Endothelial cell of umbilical vein (primary cell): ENCODE data around the gene DNAJC3. TPM values are rescaled to one million over a fixed set of nuclear protein-coding genes. Genes with fewer than 3 reads are reported as not detected.
"Not testable (repeated sequence)": the region's sequence is repeated elsewhere in the genome, so short reads cannot be mapped to it uniquely, and the experiment has no call there.

Experiments used
- BruUV-seq: library from RNA; stranded (reverse); fragments of 400-500 nt; replicated peaks from 2 replicates; lab custom pipeline; 2021; lab: Mats Ljungman, UMichigan
- CTCF ChIA-PET: fragments of 300-600, 350-600 bp; sonication (Branson Sonifier 250); formaldehyde crosslinking; loops from one replicate; lab custom pipeline; 2021; ENCODE audit warnings: antibody characterized with exemption, inconsistent platforms; lab: Charles Lee
- POLR2A ChIA-PET: fragments of 300-600, 350-600 bp; sonication (Branson Sonifier 250); formaldehyde crosslinking; loops from one replicate; lab custom pipeline; 2021; ENCODE audit warnings: antibody characterized with exemption, inconsistent platforms; lab: Charles Lee
- DNase-seq: peaks from one replicate; pipeline ENCODE4 v3.0.0-alpha.2; 2011; ENCODE audit warnings: low read depth, low spot score
- FAIRE-seq: peaks from 2 replicates; lab custom pipeline; 2011; peaks lifted over from hg19 to GRCh38; lab: Jason Lieb, UNC
- H2AFZ ChIP-seq: 2 replicates; pipeline ENCODE4 v1.6.0; 2012; ENCODE audit warnings: low read depth, low read length, control low read depth, inconsistent platforms
- H3K27ac ChIP-seq: 2 replicates; pipeline ENCODE4 v1.5.1; 2011; ENCODE audit warnings: low read depth, mild to moderate bottlenecking, control low read depth, low read length, moderate library complexity; ENCODE audit not compliant: insufficient read depth
- H3K27me3 ChIP-seq, 2 experiments: 2 replicates each; pipeline versions ENCODE4 v1.6.0 to v1.6.1; 2011; ENCODE audit warnings: low read length in 2 of 2, mixed read lengths in 1 of 2; ENCODE audit not compliant: control insufficient read depth in 2 of 2, insufficient read depth in 2 of 2
- H3K36me3 ChIP-seq, 2 experiments: 2 replicates in 1 of 2; 3 replicates in 1 of 2; pipeline ENCODE4 v1.5.1; 2011; ENCODE audit warnings: low read length in 2 of 2, mild to moderate bottlenecking in 1 of 2, moderate library complexity in 1 of 2; ENCODE audit not compliant: control insufficient read depth in 2 of 2, insufficient read depth in 2 of 2; ENCODE audit errors: extremely low read depth in 1 of 2
- H3K4me1 ChIP-seq: 3 replicates; pipeline ENCODE4 v1.5.1; 2011; ENCODE audit warnings: mild to moderate bottlenecking, low read length; ENCODE audit not compliant: control insufficient read depth, insufficient read depth; ENCODE audit errors: extremely low read depth
- H3K4me2 ChIP-seq: 2 replicates; pipeline ENCODE4 v1.6.1; 2011; ENCODE audit warnings: low read length, control low read depth, mixed read lengths; ENCODE audit not compliant: insufficient read depth
- H3K4me3 ChIP-seq, 3 experiments: fragments of 200-600 bp in 1 of 3; sonication (generic), shearing (Covaris generic) in 1 of 3; replicated peaks in 1 of 3; 2 replicates each; pipeline ENCODE4 v1.5.1; 2011 to 2016; ENCODE audit warnings: control low read depth in 3 of 3, low read length in 3 of 3, mild to moderate bottlenecking in 2 of 3, inconsistent platforms in 1 of 3, low read depth in 1 of 3, moderate library complexity in 1 of 3; ENCODE audit not compliant: insufficient read depth in 1 of 3
- H3K79me2 ChIP-seq: 2 replicates; pipeline ENCODE4 v1.6.0; 2012; ENCODE audit warnings: low read length, inconsistent platforms; ENCODE audit not compliant: control insufficient read depth, insufficient read depth
- H3K9ac ChIP-seq: replicated peaks from 2 replicates; pipeline ENCODE3; 2011; ENCODE audit warnings: low read length, control low read depth; ENCODE audit not compliant: insufficient read depth; ENCODE audit errors: extremely low read depth
- H3K9me1 ChIP-seq: replicated peaks from 3 replicates; pipeline ENCODE4 v1.6.0; 2011; ENCODE audit warnings: mild to moderate bottlenecking, low read length; ENCODE audit not compliant: control insufficient read depth, insufficient read depth; ENCODE audit errors: extremely low read depth
- H3K9me3 ChIP-seq: replicated peaks from 2 replicates; pipeline ENCODE4 v1.5.1; 2012; ENCODE audit warnings: low read length, inconsistent platforms; ENCODE audit not compliant: control insufficient read depth, insufficient read depth
- H4K20me1 ChIP-seq: replicated peaks from 2 replicates; pipeline ENCODE3; 2011; ENCODE audit warnings: mild to moderate bottlenecking, low read length; ENCODE audit not compliant: control insufficient read depth, insufficient read depth; ENCODE audit errors: extremely low read depth
- EZH2 ChIP-seq: IDR thresholded peaks from 2 replicates; pipeline ENCODE4 v1.6.1; 2012; ENCODE audit warnings: borderline replicate concordance, low read depth, mild to moderate bottlenecking, moderate library complexity, low read length, inconsistent platforms; ENCODE audit not compliant: severe bottlenecking
- FOS ChIP-seq: IDR thresholded peaks from 2 replicates; pipeline ENCODE4 v1.6.1; 2011; ENCODE audit warnings: mild to moderate bottlenecking, low read length, moderate library complexity, borderline replicate concordance; ENCODE audit not compliant: insufficient read depth
- GATA2 ChIP-seq: IDR thresholded peaks from 2 replicates; pipeline ENCODE4 v1.7.0; 2011; ENCODE audit warnings: low read depth, mild to moderate bottlenecking, moderate library complexity, mixed read lengths, low read length; ENCODE audit not compliant: insufficient read length, insufficient read depth
- JUN ChIP-seq: IDR thresholded peaks from 2 replicates; pipeline ENCODE4 v1.6.1; 2011; ENCODE audit warnings: borderline replicate concordance, low read depth; ENCODE audit not compliant: insufficient read length, insufficient read depth
- MYC ChIP-seq: IDR thresholded peaks from one replicate; pipeline ENCODE4 v1.6.1; 2011; ENCODE audit warnings: mild to moderate bottlenecking, low read depth, low read length
- POLR2A ChIP-seq: IDR thresholded peaks from 2 replicates; pipeline ENCODE4 v1.6.1; 2012; ENCODE audit warnings: low read depth, mild to moderate bottlenecking, control low read depth, low read length
- POLR2AphosphoS5 ChIP-seq: IDR thresholded peaks from 2 replicates; pipeline ENCODE4 v1.6.1; 2012; ENCODE audit warnings: low read depth, mild to moderate bottlenecking, control low read depth, low read length, moderate library complexity; ENCODE audit not compliant: insufficient read depth
- dilution Hi-C: fragments of 300-500 bp; cut with MboI; formaldehyde crosslinking; loops from one replicate; pipeline ENCODE4 v1.15.0; 2019; ENCODE audit warnings: low sequenced_read_pairs; ENCODE audit not compliant: extremely low pct_ligation_motif_present
- intact Hi-C: fragments of 100-400 bp; cut with micrococcal nuclease; formaldehyde crosslinking; loops from one replicate; pipeline ENCODE4 v1.10.0; 2022
- polyA plus RNA-seq, 4 experiments: library from polyadenylated mRNA; depleted of rRNA in 3 of 4; stranded (reverse) in 3 of 4; unstranded in 1 of 4; fragments of >200 nt; gene quantifications; 2 replicates each; pipeline versions ENCODE4 v1.2.1 to v1.2.3, GENCODE V29; 2011 to 2012; ENCODE audit warnings: missing spikeins in 1 of 4
- total RNA-seq: library from RNA; stranded (reverse); gene quantifications from 2 replicates; pipeline ENCODE4 v1.2.3, GENCODE V29; 2021
- TF ChIP-seq, protein P1 (sequence below): IDR thresholded peaks from 2 replicates; pipeline ENCODE4 v1.6.1; 2011; ENCODE audit not compliant: insufficient read depth, insufficient read length
- TF ChIP-seq, protein P2 (sequence below), 2 donors: IDR thresholded peaks; 1 replicate in 1 of 2; 2 replicates in 1 of 2; pipeline ENCODE4 v1.5.1; 2011; ENCODE audit warnings: low read length in 2 of 2, mild to moderate bottlenecking in 2 of 2, moderate library complexity in 2 of 2, control low read depth in 1 of 2, inconsistent platforms in 1 of 2, low read depth in 1 of 2; ENCODE audit not compliant: insufficient read depth in 1 of 2; ENCODE audit errors: extremely low read depth in 1 of 2

Gene DNAJC3
- total and polyA plus RNA-seq, 2 donors (not counting 3 experiments of a cell fraction or from before 2014, with no cell fraction given), result 17.0 to 51.2 TPM

DNA sequence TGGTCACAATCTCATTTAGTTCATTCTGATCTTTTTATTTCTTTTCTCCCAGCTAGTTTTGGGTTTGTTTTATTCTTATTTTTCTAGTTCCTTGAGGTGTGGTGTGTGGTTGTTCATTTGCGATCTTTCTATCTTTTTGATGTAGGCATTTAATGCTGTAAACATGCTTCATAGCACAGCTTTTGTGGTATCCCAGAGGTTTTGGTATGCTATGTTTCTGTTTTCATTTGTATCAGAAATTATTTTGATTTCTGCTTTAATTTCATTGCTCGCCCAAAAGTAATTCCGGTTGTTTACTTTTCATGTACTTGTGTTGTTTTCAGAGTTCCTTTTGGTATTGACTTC is 12.6 kb downstream of the DNAJC3 start:
- CTCF ChIA-PET, result no interaction called here
- peak; percentile 40 for FAIRE-seq
- no peaks in the 10 kb centered on the region for H3K27me3 ChIP-seq

DNA sequence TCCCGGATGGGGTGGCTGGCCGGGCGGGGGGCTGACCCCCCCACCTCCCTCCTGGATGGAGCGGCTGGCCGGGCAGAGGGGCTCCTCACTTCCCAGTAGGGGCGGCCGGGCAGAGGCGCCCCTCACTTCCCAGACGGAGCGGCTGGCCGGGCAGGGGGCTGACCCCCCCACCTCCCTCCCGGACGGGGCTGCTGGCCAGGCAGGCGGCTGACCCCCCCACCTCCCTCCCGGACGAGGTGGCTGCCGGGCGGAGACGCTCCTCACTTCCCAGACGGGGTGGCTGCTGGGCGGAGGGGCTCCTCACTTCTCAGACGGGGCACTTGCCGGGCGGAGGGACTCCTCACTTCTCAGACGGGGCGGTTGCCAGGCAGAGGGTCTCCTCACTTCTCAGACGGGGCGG is 14.0 kb downstream of the DNAJC3 start:
- H4K20me1 ChIP-seq, CTCF ChIA-PET, FAIRE-seq, POLR2A ChIA-PET, H3K4me1 ChIP-seq, H3K9me1 ChIP-seq, H3K27me3 ChIP-seq, H2AFZ ChIP-seq, H3K9me3 ChIP-seq, DNase-seq, H3K27ac ChIP-seq, intact Hi-C loops, H3K4me3 ChIP-seq, H3K36me3 ChIP-seq, H3K4me2 ChIP-seq, BruUV-seq, H3K9ac ChIP-seq, dilution Hi-C loops: not testable (repeated sequence)
- peaks cover 44% of the 10 kb centered on the region for H3K79me2 ChIP-seq

More for the DNA sequence above, 12.6 kb downstream of the DNAJC3 start:
- Histone ChIP-seq H3K79me2 (peaks cover 53% of the 10 kb centered on the region), H3K9me3 (no peaks in the 10 kb centered on the region), H3K4me2 (no peak overlapping the region), H4K20me1 (no peaks in the 10 kb centered on the region), H3K27ac (no peak overlapping the region), H2AFZ (no peak overlapping the region), H3K9me1 (no peaks in the 10 kb centered on the region), H3K36me3 (no peaks in the 10 kb centered on the region), H3K9ac (no peak overlapping the region), H3K4me3 (no peak overlapping the region), H3K4me1 (no peaks in the 10 kb centered on the region)
- no peak for DNase-seq
- POLR2A ChIA-PET, result no interaction called here
- dilution Hi-C loops, result no loop called here
- intact Hi-C loops, result no loop called here
- BruUV-seq, result no TSS peak
- no peak for TF ChIP-seq POLR2A
- no peak for TF ChIP-seq FOS
- no peak for TF ChIP-seq JUN
- no peak for TF ChIP-seq POLR2AphosphoS5
- no peak for TF ChIP-seq GATA2
- TF ChIP-seq EZH2, result no peak
- TF ChIP-seq, protein P1, sequence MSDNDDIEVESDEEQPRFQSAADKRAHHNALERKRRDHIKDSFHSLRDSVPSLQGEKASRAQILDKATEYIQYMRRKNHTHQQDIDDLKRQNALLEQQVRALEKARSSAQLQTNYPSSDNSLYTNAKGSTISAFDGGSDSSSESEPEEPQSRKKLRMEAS, result no peak
- no peak for TF ChIP-seq MYC
- TF ChIP-seq, protein P2, sequence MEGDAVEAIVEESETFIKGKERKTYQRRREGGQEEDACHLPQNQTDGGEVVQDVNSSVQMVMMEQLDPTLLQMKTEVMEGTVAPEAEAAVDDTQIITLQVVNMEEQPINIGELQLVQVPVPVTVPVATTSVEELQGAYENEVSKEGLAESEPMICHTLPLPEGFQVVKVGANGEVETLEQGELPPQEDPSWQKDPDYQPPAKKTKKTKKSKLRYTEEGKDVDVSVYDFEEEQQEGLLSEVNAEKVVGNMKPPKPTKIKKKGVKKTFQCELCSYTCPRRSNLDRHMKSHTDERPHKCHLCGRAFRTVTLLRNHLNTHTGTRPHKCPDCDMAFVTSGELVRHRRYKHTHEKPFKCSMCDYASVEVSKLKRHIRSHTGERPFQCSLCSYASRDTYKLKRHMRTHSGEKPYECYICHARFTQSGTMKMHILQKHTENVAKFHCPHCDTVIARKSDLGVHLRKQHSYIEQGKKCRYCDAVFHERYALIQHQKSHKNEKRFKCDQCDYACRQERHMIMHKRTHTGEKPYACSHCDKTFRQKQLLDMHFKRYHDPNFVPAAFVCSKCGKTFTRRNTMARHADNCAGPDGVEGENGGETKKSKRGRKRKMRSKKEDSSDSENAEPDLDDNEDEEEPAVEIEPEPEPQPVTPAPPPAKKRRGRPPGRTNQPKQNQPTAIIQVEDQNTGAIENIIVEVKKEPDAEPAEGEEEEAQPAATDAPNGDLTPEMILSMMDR (IDR thresholded peaks at IDR 0.05; ENCODE audit: extremely low read depth in 1 of 2, insufficient read depth in 1 of 2, low read depth in 1 of 2, low read length in 2 of 2), result no peak
